Nephron progenitor cell (in vitro differentiated cells): ENCODE measurements around the gene CBL.

Source experiments
- DNase-seq: peaks from one replicate; pipeline ENCODE4 v3.0.0; 2021
- H3K27ac Mint-ChIP-seq: 2 replicates; pipeline ENCODE4 v1.8.0; 2021; ENCODE audit warnings: mild to moderate bottlenecking, moderate library complexity, mixed read lengths
- H3K27me3 Mint-ChIP-seq: 2 replicates; pipeline ENCODE4 v1.8.0; 2021; ENCODE audit warnings: mild to moderate bottlenecking, low read depth, mixed read lengths; ENCODE audit not compliant: poor library complexity
- H3K36me3 Mint-ChIP-seq: 2 replicates; pipeline ENCODE4 v1.8.0; 2021; ENCODE audit warnings: low read depth, mixed read lengths
- H3K4me1 Mint-ChIP-seq: 2 replicates; pipeline ENCODE4 v1.8.0; 2021; ENCODE audit warnings: mixed read lengths
- H3K4me3 Mint-ChIP-seq: 2 replicates; pipeline ENCODE4 v1.8.0; 2021; ENCODE audit warnings: mild to moderate bottlenecking, moderate library complexity, mixed read lengths
- H3K9me3 Mint-ChIP-seq: 2 replicates; pipeline ENCODE4 v1.8.0; 2021; ENCODE audit warnings: mild to moderate bottlenecking, moderate library complexity, mixed read lengths
- CTCF ChIP-seq: fragments of 200-600 bp; sonication (generic); IDR thresholded peaks from 2 replicates; pipeline ENCODE4 v1.5.0; 2021; ENCODE audit warnings: antibody characterized with exemption

CBL gene

GRCh38 chr11:119205574-119206510 is at the start of gene CBL:
Gene CBL (plus strand): TSS chr11:119206339. CDS start chr11:119206418, 79 bp downstream.
- Mint-ChIP-seq H3K4me1 (peaks cover 42% of the 10 kb centered on the region), H3K4me3 (peak within 1 kb of the TSS; percentile 98), H3K9me3 (no peaks in the 10 kb centered on the region), H3K36me3 (peaks cover 5% of the 10 kb centered on the region), H3K27me3 (peaks cover 14% of the 10 kb centered on the region), H3K27ac (peak within 1 kb of the TSS; percentile 98)
- DNase-seq, result peak; percentile 99
- TF ChIP-seq CTCF, result peak; percentile 81

GRCh38 chr11:119156496-119156895 is 49.6 kb upstream of the CBL start:
- H3K9me3 Mint-ChIP-seq, result no peaks in the 10 kb centered on the region
- no peaks in the 10 kb centered on the region for H3K36me3 Mint-ChIP-seq
- H3K4me3 Mint-ChIP-seq, result no peak overlapping the region
- no peaks in the 10 kb centered on the region for H3K4me1 Mint-ChIP-seq
- H3K27ac Mint-ChIP-seq, result no peak overlapping the region
- TF ChIP-seq CTCF, result no peak
- no peak for DNase-seq
- peaks cover 57% of the 10 kb centered on the region for H3K27me3 Mint-ChIP-seq

DNA sequence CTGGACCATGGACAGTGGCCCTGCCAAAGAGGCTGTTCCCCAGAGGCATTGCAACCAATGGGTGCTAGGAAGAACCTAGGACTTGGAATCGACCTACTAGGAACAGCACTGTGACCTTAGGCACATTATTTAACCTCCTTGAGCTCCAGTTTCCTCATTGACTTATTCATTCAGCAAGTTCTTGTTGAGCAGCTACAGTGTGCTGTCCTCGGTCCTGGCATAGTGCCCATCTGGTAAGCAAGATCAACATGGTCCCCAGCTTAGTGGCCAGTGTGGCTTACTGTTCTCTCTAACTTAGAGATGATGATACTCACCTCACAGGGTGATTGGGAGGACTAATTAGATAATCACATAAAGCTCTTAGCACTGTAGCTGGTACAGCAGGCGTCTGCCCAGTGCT is 49.1 kb upstream of the CBL start:
- Mint-ChIP-seq H3K4me3 (no peak overlapping the region), H3K4me1 (no peaks in the 10 kb centered on the region), H3K27ac (no peak overlapping the region), H3K36me3 (no peaks in the 10 kb centered on the region), H3K9me3 (no peaks in the 10 kb centered on the region), H3K27me3 (peaks cover 52% of the 10 kb centered on the region)
- TF ChIP-seq CTCF, result no peak
- DNase-seq, result no peak

DNA sequence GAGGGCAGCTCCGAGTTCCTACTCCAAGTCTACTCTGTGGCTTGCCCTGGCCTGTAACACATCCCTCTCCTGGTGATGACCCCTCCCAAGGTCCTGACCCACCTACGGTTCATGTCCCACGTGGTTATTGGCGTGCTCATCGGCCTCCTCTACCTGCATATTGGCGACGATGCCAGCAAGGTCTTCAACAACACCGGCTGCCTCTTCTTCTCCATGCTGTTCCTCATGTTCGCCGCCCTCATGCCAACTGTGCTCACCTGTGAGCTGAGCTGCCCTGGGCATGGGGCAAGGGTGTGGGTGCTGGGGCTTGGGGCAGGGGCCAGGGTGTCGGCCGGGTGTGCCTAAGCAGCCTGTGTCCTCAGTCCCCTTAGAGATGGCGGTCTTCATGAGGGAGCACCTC is 47.7 kb upstream of the CBL start:
- Mint-ChIP-seq H3K4me3 (no peak overlapping the region), H3K36me3 (no peaks in the 10 kb centered on the region), H3K27me3 (peaks cover 50% of the 10 kb centered on the region), H3K9me3 (no peaks in the 10 kb centered on the region), H3K27ac (no peak overlapping the region), H3K4me1 (no peaks in the 10 kb centered on the region)
- no peak for DNase-seq
- no peak for TF ChIP-seq CTCF

DNA sequence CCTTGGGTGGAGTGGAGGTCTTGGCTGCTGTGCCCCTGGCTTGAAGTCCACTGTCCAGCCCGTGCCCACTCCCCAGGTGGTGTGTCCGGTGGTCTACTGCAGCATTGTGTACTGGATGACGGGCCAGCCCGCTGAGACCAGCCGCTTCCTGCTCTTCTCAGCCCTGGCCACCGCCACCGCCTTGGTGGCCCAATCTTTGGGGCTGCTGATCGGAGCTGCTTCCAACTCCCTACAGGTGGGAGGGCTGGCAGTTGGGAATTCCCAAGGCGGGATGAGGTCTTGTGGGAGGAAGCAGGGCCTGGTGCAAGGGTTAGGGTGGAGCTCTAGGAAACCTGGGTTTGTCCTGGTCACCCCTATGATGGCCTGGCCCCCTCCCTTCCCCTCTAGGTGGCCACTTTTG is 46.0 kb upstream of the CBL start:
- no peak overlapping the region for H3K4me3 Mint-ChIP-seq
- no peak for TF ChIP-seq CTCF

GRCh38 chr11:119161871-119162270 is 44.3 kb upstream of the CBL start:
- H3K27ac Mint-ChIP-seq, result no peak overlapping the region
- no peaks in the 10 kb centered on the region for H3K36me3 Mint-ChIP-seq
- H3K4me3 Mint-ChIP-seq, result no peak overlapping the region
- no peak for DNase-seq
- TF ChIP-seq CTCF, result no peak
- peaks cover 6% of the 10 kb centered on the region for H3K4me1 Mint-ChIP-seq
- peaks cover 32% of the 10 kb centered on the region for H3K27me3 Mint-ChIP-seq
- H3K9me3 Mint-ChIP-seq, result no peaks in the 10 kb centered on the region

More for the DNA sequence above, 46.0 kb upstream of the CBL start:
- Mint-ChIP-seq H3K36me3 (no peaks in the 10 kb centered on the region), H3K4me1 (no peaks in the 10 kb centered on the region), H3K27me3 (peaks cover 40% of the 10 kb centered on the region), H3K9me3 (no peaks in the 10 kb centered on the region), H3K27ac (no peak overlapping the region)
- DNase-seq, result no peak
